ENCODE data around the gene LNX1. TPM values are rescaled to one million over a fixed set of nuclear protein-coding genes. Genes with fewer than 3 reads are reported as not detected.

LNX1 gene
- total RNA-seq, 1 donor from 2014 or later, result 4.2 TPM

DNA sequence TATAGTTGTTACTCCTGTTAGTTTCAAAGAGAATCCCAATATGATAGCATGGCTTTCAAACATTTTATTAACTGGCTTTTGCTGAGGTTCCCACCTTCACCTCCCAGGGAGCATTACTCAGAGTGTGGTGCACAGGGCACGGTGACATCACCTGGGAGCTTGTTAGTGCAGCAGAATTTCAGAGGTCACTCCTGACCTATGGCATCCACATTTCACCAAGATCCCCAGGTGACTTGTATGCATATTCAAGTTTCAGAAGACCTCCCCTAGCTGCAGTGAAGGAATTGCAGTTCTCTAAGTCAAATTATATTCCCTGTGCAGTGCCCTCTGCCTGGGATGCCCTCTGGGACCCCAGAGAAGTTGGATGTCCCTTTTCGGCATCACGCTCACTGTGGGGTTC lies 29.7 kb upstream of the LNX1 start:
- Histone ChIP-seq H3K9me3 (ENCODE audit: control insufficient read depth in 3 of 3, low read length in 3 of 3) (no peaks in the 10 kb centered on the region), H3K27me3 (ENCODE audit: control insufficient read depth in 3 of 3, insufficient read depth in 3 of 3, low read length in 3 of 3) (no peaks in the 10 kb centered on the region), H3K4me3 (ENCODE audit: low read length in 3 of 3) (no peak overlapping the region), H3K9ac (ENCODE audit: low read depth in 1 of 3, low read length in 3 of 3) (no peak overlapping the region), H3K4me1 (ENCODE audit: control insufficient read depth in 3 of 3, insufficient read depth in 3 of 3, low read length in 3 of 3) (no peaks in the 10 kb centered on the region), H3K36me3 (ENCODE audit: control insufficient read depth in 3 of 3, insufficient read depth in 3 of 3, low read length in 3 of 3) (no peaks in the 10 kb centered on the region), H3K27ac (ENCODE audit: low read depth, low read length) (no peak overlapping the region)

DNA sequence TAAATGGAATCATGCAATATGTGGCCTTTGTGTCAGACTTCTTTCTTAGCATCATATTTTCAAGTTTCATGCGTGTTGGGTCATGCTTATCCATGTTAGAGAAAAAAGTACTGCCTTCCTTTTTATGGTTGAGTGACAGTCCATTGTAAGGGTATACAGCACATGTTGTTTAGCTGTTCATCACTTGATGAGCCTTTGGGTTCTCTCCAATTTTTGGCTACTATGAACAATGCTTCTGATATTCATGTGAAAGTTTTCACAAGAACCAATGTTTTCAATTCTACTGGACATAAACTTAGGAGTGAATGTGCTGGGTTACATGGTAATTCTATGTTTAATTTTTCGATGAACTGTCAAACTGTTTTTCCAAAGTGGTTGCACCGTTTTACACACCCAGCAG lies 28.1 kb upstream of the LNX1 start:
- no peaks in the 10 kb centered on the region for H3K9me3 ChIP-seq (ENCODE audit: control insufficient read depth in 3 of 3, low read length in 3 of 3)
- no peaks in the 10 kb centered on the region for H3K36me3 ChIP-seq (ENCODE audit: control insufficient read depth in 3 of 3, insufficient read depth in 3 of 3, low read length in 3 of 3)
- no peaks in the 10 kb centered on the region for H3K27me3 ChIP-seq (ENCODE audit: control insufficient read depth in 3 of 3, insufficient read depth in 3 of 3, low read length in 3 of 3)
- no peak overlapping the region for H3K4me3 ChIP-seq (ENCODE audit: low read length in 3 of 3)
- no peaks in the 10 kb centered on the region for H3K4me1 ChIP-seq (ENCODE audit: control insufficient read depth in 3 of 3, insufficient read depth in 3 of 3, low read length in 3 of 3)
- H3K9ac ChIP-seq (ENCODE audit: low read depth in 1 of 3, low read length in 3 of 3), result no peak overlapping the region
- no peak overlapping the region for H3K27ac ChIP-seq (ENCODE audit: low read depth, low read length)

DNA sequence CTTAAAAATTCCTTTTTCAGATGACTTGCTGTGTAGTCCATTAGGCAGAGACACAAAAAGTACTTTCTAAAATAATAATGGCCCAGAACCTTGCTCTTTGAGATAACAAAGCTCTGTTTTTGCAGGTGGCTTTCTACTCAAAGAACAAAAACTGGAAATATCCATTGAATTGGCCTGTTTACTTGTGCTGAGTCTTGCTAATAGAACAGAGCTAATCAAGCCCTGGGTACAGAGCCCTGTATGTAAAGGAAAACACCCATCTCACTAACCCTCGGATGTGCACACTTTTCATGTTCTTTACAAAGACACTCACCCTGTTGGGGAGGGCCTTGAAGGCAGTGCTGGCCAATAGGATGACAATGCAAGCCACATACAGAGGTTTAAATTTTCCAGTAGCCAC lies 27.0 kb upstream of the LNX1 start:
- H3K27ac ChIP-seq (ENCODE audit: low read depth, low read length), result no peak overlapping the region

DNA sequence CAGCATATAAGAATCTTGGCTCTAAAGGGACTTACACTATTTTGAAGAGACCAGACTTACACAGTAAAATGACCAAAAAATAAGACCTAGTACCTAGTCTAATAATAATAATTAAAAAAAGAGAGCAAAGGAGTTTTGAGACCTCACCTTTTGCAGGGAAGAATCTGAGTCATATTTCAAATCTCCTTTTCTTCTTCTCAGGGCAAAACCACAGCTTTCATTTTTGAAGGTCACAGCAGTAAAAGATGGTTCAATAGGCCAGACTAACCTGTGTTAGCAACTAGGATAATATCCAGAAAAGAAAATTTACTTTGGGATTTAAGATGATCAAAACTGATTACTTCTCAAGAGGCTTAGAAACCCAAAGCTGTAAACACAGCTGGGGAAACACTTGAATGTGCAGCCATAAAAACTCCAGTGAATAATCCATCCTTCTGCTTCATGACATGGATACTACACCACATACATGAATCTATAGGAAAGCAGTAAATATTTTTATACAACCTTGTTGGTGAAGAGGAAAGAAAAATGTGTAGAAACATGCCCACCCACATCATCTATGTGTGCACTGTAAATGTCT lies 25.9 kb upstream of the LNX1 start:
- Histone ChIP-seq H3K4me1 (ENCODE audit: control insufficient read depth in 3 of 3, insufficient read depth in 3 of 3, low read length in 3 of 3) (no peaks in the 10 kb centered on the region), H3K27ac (ENCODE audit: low read depth, low read length) (no peak overlapping the region), H3K4me3 (ENCODE audit: low read length in 3 of 3) (no peak overlapping the region), H3K9ac (ENCODE audit: low read depth in 1 of 3, low read length in 3 of 3) (no peak overlapping the region), H3K27me3 (ENCODE audit: control insufficient read depth in 3 of 3, insufficient read depth in 3 of 3, low read length in 3 of 3) (no peaks in the 10 kb centered on the region), H3K36me3 (ENCODE audit: control insufficient read depth in 3 of 3, insufficient read depth in 3 of 3, low read length in 3 of 3) (no peaks in the 10 kb centered on the region), H3K9me3 (ENCODE audit: control insufficient read depth in 3 of 3, low read length in 3 of 3) (no peaks in the 10 kb centered on the region)

More for the DNA sequence above, 27.0 kb upstream of the LNX1 start:
- Histone ChIP-seq H3K9ac (ENCODE audit: low read depth in 1 of 3, low read length in 3 of 3) (no peak overlapping the region), H3K4me3 (ENCODE audit: low read length in 3 of 3) (no peak overlapping the region), H3K9me3 (ENCODE audit: control insufficient read depth in 3 of 3, low read length in 3 of 3) (no peaks in the 10 kb centered on the region), H3K27me3 (ENCODE audit: control insufficient read depth in 3 of 3, insufficient read depth in 3 of 3, low read length in 3 of 3) (no peaks in the 10 kb centered on the region), H3K4me1 (ENCODE audit: control insufficient read depth in 3 of 3, insufficient read depth in 3 of 3, low read length in 3 of 3) (no peaks in the 10 kb centered on the region), H3K36me3 (ENCODE audit: control insufficient read depth in 3 of 3, insufficient read depth in 3 of 3, low read length in 3 of 3) (no peaks in the 10 kb centered on the region)

DNA sequence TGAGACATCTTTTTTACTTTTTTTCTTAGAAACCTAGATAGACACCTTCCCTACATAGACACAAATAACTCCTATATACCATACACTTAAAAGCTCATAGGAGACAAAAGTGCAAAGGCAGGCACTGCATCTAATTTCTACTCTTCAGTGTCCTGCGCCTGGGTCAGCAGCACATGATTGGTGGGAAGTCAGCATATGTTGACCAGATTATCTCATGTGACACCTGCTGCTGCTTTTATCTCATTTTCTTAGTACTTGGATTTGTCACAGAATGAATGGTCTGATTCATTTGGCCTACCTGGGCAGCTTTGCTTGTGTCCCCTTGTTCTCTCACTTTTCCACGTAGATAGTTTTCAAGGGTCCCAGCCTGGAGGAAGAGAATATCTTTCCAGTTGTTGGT lies 24.9 kb upstream of the LNX1 start:
- no peak overlapping the region for H3K4me3 ChIP-seq (ENCODE audit: low read length in 3 of 3)
- no peak overlapping the region for H3K27ac ChIP-seq (ENCODE audit: low read depth, low read length)
- no peak overlapping the region for H3K9ac ChIP-seq (ENCODE audit: low read depth in 1 of 3, low read length in 3 of 3)
- no peaks in the 10 kb centered on the region for H3K36me3 ChIP-seq (ENCODE audit: control insufficient read depth in 3 of 3, insufficient read depth in 3 of 3, low read length in 3 of 3)
- no peaks in the 10 kb centered on the region for H3K4me1 ChIP-seq (ENCODE audit: control insufficient read depth in 3 of 3, insufficient read depth in 3 of 3, low read length in 3 of 3)
- no peaks in the 10 kb centered on the region for H3K27me3 ChIP-seq (ENCODE audit: control insufficient read depth in 3 of 3, insufficient read depth in 3 of 3, low read length in 3 of 3)
- H3K9me3 ChIP-seq (ENCODE audit: control insufficient read depth in 3 of 3, low read length in 3 of 3), result no peaks in the 10 kb centered on the region

DNA sequence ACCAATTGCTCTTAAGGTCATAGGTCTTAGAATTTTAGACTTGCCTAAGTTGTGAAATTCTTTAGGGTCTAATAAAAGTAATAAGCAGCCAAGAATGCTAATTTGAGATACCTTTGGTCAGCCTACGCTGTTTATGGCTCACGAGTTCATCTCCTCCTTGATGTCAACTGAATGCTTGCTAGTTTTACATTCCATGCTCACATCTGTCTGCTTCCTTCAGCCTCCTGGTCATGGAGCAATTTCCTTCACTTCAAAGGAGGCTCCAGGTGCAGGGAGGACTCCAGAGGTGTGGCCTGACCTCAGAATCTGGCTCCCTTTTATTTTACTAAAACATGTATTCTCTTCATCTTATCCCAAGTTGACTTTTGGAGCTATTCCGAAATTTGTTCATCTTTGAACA lies 23.3 kb upstream of the LNX1 start:
- H3K4me1 ChIP-seq (ENCODE audit: control insufficient read depth in 3 of 3, insufficient read depth in 3 of 3, low read length in 3 of 3), result no peaks in the 10 kb centered on the region
- H3K9ac ChIP-seq (ENCODE audit: low read depth in 1 of 3, low read length in 3 of 3), result no peak overlapping the region
- H3K9me3 ChIP-seq (ENCODE audit: control insufficient read depth in 3 of 3, low read length in 3 of 3), result no peaks in the 10 kb centered on the region
- no peaks in the 10 kb centered on the region for H3K36me3 ChIP-seq (ENCODE audit: control insufficient read depth in 3 of 3, insufficient read depth in 3 of 3, low read length in 3 of 3)
- no peaks in the 10 kb centered on the region for H3K27me3 ChIP-seq (ENCODE audit: control insufficient read depth in 3 of 3, insufficient read depth in 3 of 3, low read length in 3 of 3)
- no peak overlapping the region for H3K4me3 ChIP-seq (ENCODE audit: low read length in 3 of 3)
- H3K27ac ChIP-seq (ENCODE audit: low read depth, low read length), result no peak overlapping the region

DNA sequence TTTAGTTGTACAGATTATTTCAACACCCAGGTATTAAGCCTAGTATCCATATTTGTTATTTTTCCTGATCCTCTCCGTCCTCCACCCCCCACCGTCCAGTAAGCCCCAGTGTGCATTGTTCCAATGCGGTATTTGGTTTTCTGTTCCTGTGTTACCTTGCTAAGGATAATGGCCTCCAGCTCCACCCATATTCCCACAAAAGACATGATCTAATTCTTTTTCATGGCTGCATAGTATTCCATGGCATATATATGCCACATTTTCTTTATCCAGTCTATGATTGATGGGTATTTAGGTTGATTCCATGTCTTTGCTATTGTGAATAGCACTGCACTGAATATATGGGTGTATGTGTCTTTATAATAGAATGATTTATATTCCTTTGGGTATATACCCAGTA lies 22.1 kb upstream of the LNX1 start:
- no peaks in the 10 kb centered on the region for H3K27me3 ChIP-seq (ENCODE audit: control insufficient read depth in 3 of 3, insufficient read depth in 3 of 3, low read length in 3 of 3)
- no peaks in the 10 kb centered on the region for H3K9me3 ChIP-seq (ENCODE audit: control insufficient read depth in 3 of 3, low read length in 3 of 3)
- no peaks in the 10 kb centered on the region for H3K36me3 ChIP-seq (ENCODE audit: control insufficient read depth in 3 of 3, insufficient read depth in 3 of 3, low read length in 3 of 3)
- no peak overlapping the region for H3K27ac ChIP-seq (ENCODE audit: low read depth, low read length)
- H3K4me1 ChIP-seq (ENCODE audit: control insufficient read depth in 3 of 3, insufficient read depth in 3 of 3, low read length in 3 of 3), result no peaks in the 10 kb centered on the region
- no peak overlapping the region for H3K9ac ChIP-seq (ENCODE audit: low read depth in 1 of 3, low read length in 3 of 3)
- H3K4me3 ChIP-seq (ENCODE audit: low read length in 3 of 3), result no peak overlapping the region

DNA sequence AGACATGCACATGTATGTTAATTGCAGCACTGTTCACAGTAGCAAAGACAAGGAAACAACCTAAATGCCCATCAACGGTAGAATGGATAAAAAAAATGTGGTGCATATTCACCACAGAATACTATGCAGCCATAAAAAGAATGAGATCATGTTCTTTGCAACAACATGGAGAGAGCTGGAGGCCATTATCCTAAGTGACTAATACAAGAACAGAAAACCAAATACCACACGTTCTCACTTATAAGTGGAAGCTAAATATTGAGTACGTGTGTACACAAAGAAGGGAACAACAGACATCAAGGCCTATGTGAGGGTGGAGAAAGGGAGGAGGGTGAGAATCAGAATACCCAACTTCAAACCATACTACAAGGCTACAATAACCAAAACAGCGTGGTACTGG lies 17.4 kb upstream of the LNX1 start:
- Histone ChIP-seq H3K4me3 (ENCODE audit: low read length in 3 of 3) (no peak overlapping the region), H3K27ac (ENCODE audit: low read depth, low read length) (no peak overlapping the region), H3K36me3 (ENCODE audit: control insufficient read depth in 3 of 3, insufficient read depth in 3 of 3, low read length in 3 of 3) (no peaks in the 10 kb centered on the region)

DNA sequence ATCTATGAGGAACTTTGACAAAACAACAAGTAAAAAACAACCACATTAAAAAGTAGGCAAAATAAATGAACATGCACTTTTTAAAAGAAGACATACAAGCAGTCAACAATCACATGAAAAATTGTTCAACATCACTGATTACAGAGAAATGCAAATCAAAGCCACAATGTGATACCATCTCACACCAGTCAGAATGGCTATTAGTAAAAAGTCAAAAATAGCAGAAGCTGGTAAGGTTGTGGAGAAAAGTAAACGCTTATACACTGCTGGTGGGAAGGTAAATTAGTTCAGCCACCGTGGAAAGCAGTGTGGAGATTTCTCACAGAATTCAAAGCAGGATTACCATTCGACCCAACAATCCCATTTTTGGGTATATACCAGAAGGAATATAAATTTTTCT lies 17.0 kb upstream of the LNX1 start:
- Histone ChIP-seq H3K9ac (ENCODE audit: low read depth in 1 of 3, low read length in 3 of 3) (no peak overlapping the region), H3K27ac (ENCODE audit: low read depth, low read length) (no peak overlapping the region), H3K4me3 (ENCODE audit: low read length in 3 of 3) (no peak overlapping the region), H3K4me1 (ENCODE audit: control insufficient read depth in 3 of 3, insufficient read depth in 3 of 3, low read length in 3 of 3) (no peaks in the 10 kb centered on the region), H3K9me3 (ENCODE audit: control insufficient read depth in 3 of 3, low read length in 3 of 3) (no peaks in the 10 kb centered on the region), H3K27me3 (ENCODE audit: control insufficient read depth in 3 of 3, insufficient read depth in 3 of 3, low read length in 3 of 3) (no peaks in the 10 kb centered on the region), H3K36me3 (ENCODE audit: control insufficient read depth in 3 of 3, insufficient read depth in 3 of 3, low read length in 3 of 3) (no peaks in the 10 kb centered on the region)

More for the DNA sequence above, 17.4 kb upstream of the LNX1 start:
- H3K27me3 ChIP-seq (ENCODE audit: control insufficient read depth in 3 of 3, insufficient read depth in 3 of 3, low read length in 3 of 3), result no peaks in the 10 kb centered on the region
- H3K9me3 ChIP-seq (ENCODE audit: control insufficient read depth in 3 of 3, low read length in 3 of 3), result no peaks in the 10 kb centered on the region
- no peak overlapping the region for H3K9ac ChIP-seq (ENCODE audit: low read depth in 1 of 3, low read length in 3 of 3)
- no peaks in the 10 kb centered on the region for H3K4me1 ChIP-seq (ENCODE audit: control insufficient read depth in 3 of 3, insufficient read depth in 3 of 3, low read length in 3 of 3)

DNA sequence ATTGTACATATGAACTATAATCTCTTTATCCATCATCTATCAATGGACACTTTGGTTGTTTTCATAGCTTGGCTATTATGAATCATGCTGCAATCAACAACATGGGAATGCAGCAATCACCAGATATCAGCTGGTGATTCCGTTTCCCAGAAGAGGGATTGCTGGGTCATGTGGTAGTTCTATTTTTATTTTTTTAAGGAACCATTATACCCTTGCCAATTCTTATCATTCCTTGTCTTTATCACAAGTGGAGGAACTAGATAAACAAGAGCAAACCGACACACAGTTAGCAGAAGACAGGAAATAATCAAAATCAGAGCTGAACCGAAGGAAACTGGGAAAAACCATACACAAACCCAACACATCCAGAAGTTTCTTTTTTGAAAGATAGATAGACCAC lies 14.5 kb upstream of the LNX1 start:
- H3K4me3 ChIP-seq (ENCODE audit: low read length in 3 of 3), result no peak overlapping the region
- no peak overlapping the region for H3K27ac ChIP-seq (ENCODE audit: low read depth, low read length)
- peaks cover 0 to 8% (median 6%) of the 10 kb centered on the region in 3 donors for H3K4me1 ChIP-seq (ENCODE audit: control insufficient read depth in 3 of 3, insufficient read depth in 3 of 3, low read length in 3 of 3)
- no peak overlapping the region for H3K9ac ChIP-seq (ENCODE audit: low read depth in 1 of 3, low read length in 3 of 3)
- no peaks in the 10 kb centered on the region for H3K36me3 ChIP-seq (ENCODE audit: control insufficient read depth in 3 of 3, insufficient read depth in 3 of 3, low read length in 3 of 3)
- H3K27me3 ChIP-seq (ENCODE audit: control insufficient read depth in 3 of 3, insufficient read depth in 3 of 3, low read length in 3 of 3), result no peaks in the 10 kb centered on the region
- H3K9me3 ChIP-seq (ENCODE audit: control insufficient read depth in 3 of 3, low read length in 3 of 3), result no peaks in the 10 kb centered on the region

DNA sequence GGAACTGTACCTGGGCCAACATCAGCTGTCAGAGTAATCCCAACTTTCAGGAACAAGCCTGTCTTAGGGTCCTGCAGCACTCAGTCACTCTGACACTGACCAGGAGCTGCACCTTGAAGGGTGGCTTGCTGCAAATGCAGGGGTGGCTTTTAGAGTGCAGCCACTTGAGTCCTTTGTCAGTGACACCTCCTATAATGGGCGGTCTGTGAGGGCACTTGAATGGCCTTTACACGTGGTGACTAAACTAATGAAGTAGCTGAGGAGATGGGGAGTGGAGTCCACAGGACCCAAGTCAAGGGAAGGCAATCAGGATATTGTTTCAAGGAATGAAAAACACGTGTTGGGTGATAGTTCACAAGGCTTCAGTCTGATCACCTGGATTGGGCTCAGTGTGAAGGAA lies 11.1 kb upstream of the LNX1 start:
- Histone ChIP-seq H3K4me3 (ENCODE audit: low read length in 3 of 3) (no peak overlapping the region), H3K36me3 (ENCODE audit: control insufficient read depth in 3 of 3, insufficient read depth in 3 of 3, low read length in 3 of 3) (no peaks in the 10 kb centered on the region), H3K27ac (ENCODE audit: low read depth, low read length) (no peak overlapping the region), H3K9ac (ENCODE audit: low read depth in 1 of 3, low read length in 3 of 3) (no peak overlapping the region), H3K4me1 (ENCODE audit: control insufficient read depth in 3 of 3, insufficient read depth in 3 of 3, low read length in 3 of 3) (peaks cover 0 to 8% (median 6%) of the 10 kb centered on the region in 3 donors), H3K27me3 (ENCODE audit: control insufficient read depth in 3 of 3, insufficient read depth in 3 of 3, low read length in 3 of 3) (no peaks in the 10 kb centered on the region), H3K9me3 (ENCODE audit: control insufficient read depth in 3 of 3, low read length in 3 of 3) (no peaks in the 10 kb centered on the region)
